ENCODE data around the gene UBE2O.
A peak's percentile ranks its signal among the peaks of the same experiment; 100 is the strongest.

DNA sequence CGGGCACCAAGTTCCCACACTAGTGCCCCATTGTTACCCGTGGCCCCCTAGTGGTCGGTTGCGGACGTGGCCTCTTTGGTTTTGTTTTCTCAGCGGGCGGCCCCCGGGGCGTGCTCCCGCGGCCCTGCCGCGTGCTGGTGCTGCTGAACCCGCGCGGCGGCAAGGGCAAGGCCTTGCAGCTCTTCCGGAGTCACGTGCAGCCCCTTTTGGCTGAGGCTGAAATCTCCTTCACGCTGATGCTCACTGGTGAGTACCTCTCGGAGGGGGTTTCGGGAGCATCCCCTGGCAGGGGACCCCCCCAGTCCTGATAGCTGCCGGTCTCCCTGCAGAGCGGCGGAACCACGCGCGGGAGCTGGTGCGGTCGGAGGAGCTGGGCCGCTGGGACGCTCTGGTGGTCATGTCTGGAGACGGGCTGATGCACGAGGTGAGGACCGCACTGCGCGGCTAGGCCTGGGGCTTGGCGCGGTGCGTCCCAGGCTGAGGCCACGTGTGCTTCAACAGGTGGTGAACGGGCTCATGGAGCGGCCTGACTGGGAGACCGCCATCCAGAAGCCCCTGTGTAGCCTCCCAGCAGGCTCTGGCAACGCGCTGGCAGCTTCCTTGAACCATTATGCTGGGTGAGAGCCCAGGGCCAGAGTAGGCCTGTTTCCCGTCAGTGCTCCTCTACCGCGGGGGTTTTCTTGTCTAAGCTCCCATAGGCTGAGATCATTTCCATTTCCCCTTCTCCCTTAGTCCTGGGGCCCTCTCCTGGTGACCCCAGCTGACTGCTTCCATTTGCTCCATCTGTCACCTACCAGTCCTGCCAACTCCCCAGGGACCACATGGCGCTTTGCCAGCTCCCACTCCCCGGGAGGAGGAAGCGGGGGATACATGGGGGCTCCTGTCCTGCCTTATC lies 66.8 kb downstream of the UBE2O start:
- TF ChIP-seq CTCF (conservative IDR thresholded peaks at IDR 0.05) = peak; percentile 97
- TF ChIP-seq ZFX (IDR thresholded peaks at IDR 0.05) = peak; percentile 47; the same call in 1 of the 2 replicates

Measured in C4-2B (cell line).